ENCODE results near the gene EPS8. TPM values are rescaled to one million over a fixed set of nuclear protein-coding genes. Genes with fewer than 3 reads are reported as not detected.

The EPS8 gene
- total and polyA plus RNA-seq, 8 donors, result 9.1 to 287 (median 36.1) TPM

DNA sequence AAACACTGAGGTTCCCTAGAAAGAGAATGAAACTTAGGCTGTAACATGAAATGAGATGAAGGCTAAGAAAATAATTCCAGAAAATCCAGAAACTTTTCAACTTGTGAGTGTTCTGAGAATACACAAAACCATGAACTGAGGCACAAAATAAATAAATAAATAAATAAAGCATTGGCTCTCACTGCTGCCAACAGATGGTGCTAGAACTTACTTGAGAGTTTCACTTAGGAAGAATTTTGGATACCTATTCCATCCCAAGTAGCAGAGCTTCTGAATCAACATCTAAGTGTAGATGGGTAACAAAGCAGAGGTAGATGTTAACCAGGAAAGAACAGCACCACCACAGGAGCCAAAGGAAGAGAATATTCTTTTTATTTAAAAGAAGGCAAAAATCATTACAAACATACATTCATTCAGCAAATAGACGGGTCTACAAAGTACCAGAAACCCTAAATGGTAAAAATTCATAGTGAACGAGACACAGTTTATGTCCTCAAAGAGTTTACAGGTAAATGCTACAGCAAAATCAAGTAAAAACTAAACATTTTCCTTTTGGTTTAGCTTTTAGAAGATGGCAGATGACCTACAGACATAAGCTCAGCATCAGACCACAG, 16.7 kb downstream of the EPS8 start:
- Histone ChIP-seq H3K27ac (no peak overlapping the region), H3K9me3 (no peaks in the 10 kb centered on the region), H3K4me1 (peaks cover 0 to 11% (median 3%) of the 10 kb centered on the region in 4 donors), H3K36me3 (no peaks in the 10 kb centered on the region), H3K4me3 (no peak overlapping the region), H3K27me3 (no peaks in the 10 kb centered on the region)
- intact Hi-C loops (cut with DNase I; ENCODE audit: low total_unique reads), result loop anchor here (10.0 kb wide), 1 partner anchor 82 kb away; no protein-coding TSS in a partner anchor
- TF ChIP-seq POLR2A (IDR thresholded peaks at IDR 0.05), result no peak
- TF ChIP-seq EP300 (IDR thresholded peaks at IDR 0.05), result no peak
- peak in 2 of 7 experiments; percentile 34 to 46 for TF ChIP-seq CTCF (IDR thresholded peaks at IDR 0.05)
- TF ChIP-seq POLR2AphosphoS5 (IDR thresholded peaks at IDR 0.05), result no peak
- 88 to 95% (median 90%) methylated on average over 2 of the region's 2 CpGs for WGBS, 5 donors
- peak in 1 of 2 donors; percentile 26 for DNase-seq

DNA sequence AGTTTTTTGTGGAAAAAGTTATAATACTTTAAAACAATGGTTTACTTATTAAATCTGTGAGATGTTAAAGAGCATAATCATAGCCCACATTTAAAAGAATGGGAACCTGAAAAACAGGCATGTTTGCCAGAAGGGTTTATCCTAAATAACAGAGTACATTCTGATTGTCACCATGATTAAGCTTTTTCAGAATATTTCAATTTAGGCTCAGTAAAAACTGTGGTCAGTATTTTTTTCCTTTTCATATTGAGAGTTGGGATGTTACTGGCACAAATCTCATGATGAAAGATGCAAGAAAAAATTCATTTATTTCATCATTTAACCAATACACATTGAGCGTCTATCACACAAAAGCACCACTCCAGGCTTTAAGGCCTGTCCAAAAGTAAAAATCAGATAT, 18.6 kb downstream of the EPS8 start:
- H3K36me3 ChIP-seq, result no peaks in the 10 kb centered on the region
- intact Hi-C loops (cut with DNase I; ENCODE audit: low total_unique reads), result loop anchor here (10.0 kb wide), 1 partner anchor 84 kb away; no protein-coding TSS in a partner anchor
- no peak for TF ChIP-seq POLR2AphosphoS5 (IDR thresholded peaks at IDR 0.05)
- no peak for TF ChIP-seq CTCF (IDR thresholded peaks at IDR 0.05)
- TF ChIP-seq POLR2A (IDR thresholded peaks at IDR 0.05), result no peak
- no peak for TF ChIP-seq EP300 (IDR thresholded peaks at IDR 0.05)
- H3K27me3 ChIP-seq, result no peaks in the 10 kb centered on the region
- H3K27ac ChIP-seq, result no peak overlapping the region
- no peak for DNase-seq
- no peak overlapping the region for H3K4me3 ChIP-seq
- no peaks in the 10 kb centered on the region for H3K9me3 ChIP-seq
- peaks cover 0 to 11% (median 3%) of the 10 kb centered on the region in 4 donors for H3K4me1 ChIP-seq
- WGBS, 5 donors, result 68 to 88% (median 73%) methylated on average over 1 of the region's 1 CpG

DNA sequence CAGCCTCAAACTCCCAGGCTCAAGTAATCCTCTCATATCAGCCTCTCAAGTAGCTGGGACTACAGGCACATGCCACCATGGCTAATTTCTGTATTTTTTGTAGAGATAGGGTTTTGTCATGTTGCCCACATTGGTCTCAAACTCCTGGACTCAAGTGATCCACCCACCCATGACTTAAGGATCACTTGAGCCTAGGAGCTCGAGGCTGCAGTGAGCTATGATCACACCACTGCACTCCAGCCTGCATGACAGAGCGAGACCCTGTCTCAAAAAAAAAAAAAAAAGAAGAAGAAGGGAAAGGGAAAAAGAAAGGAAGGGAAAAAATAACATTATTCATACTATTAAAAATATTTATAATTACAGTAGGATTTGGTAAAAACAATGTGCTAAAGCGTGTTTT, 19.2 kb downstream of the EPS8 start:
- H3K27me3 ChIP-seq, result no peaks in the 10 kb centered on the region
- no peak for DNase-seq
- H3K4me1 ChIP-seq, result peaks cover 0 to 11% (median 2%) of the 10 kb centered on the region in 4 donors
- no peaks in the 10 kb centered on the region for H3K9me3 ChIP-seq
- no peak overlapping the region for H3K4me3 ChIP-seq
- H3K27ac ChIP-seq, result no peak overlapping the region
- no peaks in the 10 kb centered on the region for H3K36me3 ChIP-seq
- 67 to 87% (median 82%) methylated on average over 3 of the region's 3 CpGs for WGBS, 5 donors
- TF ChIP-seq CTCF (IDR thresholded peaks at IDR 0.05) (no peak), POLR2A (IDR thresholded peaks at IDR 0.05) (no peak), POLR2AphosphoS5 (IDR thresholded peaks at IDR 0.05) (no peak), EP300 (IDR thresholded peaks at IDR 0.05) (no peak)
- intact Hi-C loops (cut with DNase I; ENCODE audit: low total_unique reads), result loop anchor here (10.0 kb wide), 1 partner anchor 85 kb away; no protein-coding TSS in a partner anchor

- H3K4me3 ChIP-seq, result no peak overlapping the region
- TF ChIP-seq CTCF (IDR thresholded peaks at IDR 0.05) (no peak), POLR2AphosphoS5 (IDR thresholded peaks at IDR 0.05) (no peak), POLR2A (IDR thresholded peaks at IDR 0.05) (no peak), EP300 (IDR thresholded peaks at IDR 0.05) (no peak)
- H3K27me3 ChIP-seq, result no peaks in the 10 kb centered on the region
- H3K27ac ChIP-seq, result no peak overlapping the region
- DNase-seq, result no peak
- WGBS, 5 donors, result 72 to 84% (median 76%) methylated on average over 3 of the region's 3 CpGs
- intact Hi-C loops (cut with DNase I; ENCODE audit: low total_unique reads), result no loop called here
- no peaks in the 10 kb centered on the region for H3K36me3 ChIP-seq
- no peaks in the 10 kb centered on the region for H3K9me3 ChIP-seq
- peaks cover 0 to 11% (median 0%) of the 10 kb centered on the region in 4 donors for H3K4me1 ChIP-seq
These were observed 19.6 kb downstream of the EPS8 start for GRCh38 chr12:15769586-15769985.

Data from stomach (tissue), 9 donors.